Measurements from ENCODE around the gene VAV2.

VAV2 gene

GRCh38 chr9:133830711-133831110 lies 161.4 kb downstream of the VAV2 start:
- H3K4me3 ChIP-seq (ENCODE audit: low read depth, low read length) = no peak overlapping the region
- TF ChIP-seq, protein P1, sequence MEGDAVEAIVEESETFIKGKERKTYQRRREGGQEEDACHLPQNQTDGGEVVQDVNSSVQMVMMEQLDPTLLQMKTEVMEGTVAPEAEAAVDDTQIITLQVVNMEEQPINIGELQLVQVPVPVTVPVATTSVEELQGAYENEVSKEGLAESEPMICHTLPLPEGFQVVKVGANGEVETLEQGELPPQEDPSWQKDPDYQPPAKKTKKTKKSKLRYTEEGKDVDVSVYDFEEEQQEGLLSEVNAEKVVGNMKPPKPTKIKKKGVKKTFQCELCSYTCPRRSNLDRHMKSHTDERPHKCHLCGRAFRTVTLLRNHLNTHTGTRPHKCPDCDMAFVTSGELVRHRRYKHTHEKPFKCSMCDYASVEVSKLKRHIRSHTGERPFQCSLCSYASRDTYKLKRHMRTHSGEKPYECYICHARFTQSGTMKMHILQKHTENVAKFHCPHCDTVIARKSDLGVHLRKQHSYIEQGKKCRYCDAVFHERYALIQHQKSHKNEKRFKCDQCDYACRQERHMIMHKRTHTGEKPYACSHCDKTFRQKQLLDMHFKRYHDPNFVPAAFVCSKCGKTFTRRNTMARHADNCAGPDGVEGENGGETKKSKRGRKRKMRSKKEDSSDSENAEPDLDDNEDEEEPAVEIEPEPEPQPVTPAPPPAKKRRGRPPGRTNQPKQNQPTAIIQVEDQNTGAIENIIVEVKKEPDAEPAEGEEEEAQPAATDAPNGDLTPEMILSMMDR (IDR thresholded peaks at IDR 0.05; ENCODE audit: low read depth, low read length, missing control alignments) = no peak
- no peak for DNase-seq (ENCODE audit: low read depth)

DNA sequence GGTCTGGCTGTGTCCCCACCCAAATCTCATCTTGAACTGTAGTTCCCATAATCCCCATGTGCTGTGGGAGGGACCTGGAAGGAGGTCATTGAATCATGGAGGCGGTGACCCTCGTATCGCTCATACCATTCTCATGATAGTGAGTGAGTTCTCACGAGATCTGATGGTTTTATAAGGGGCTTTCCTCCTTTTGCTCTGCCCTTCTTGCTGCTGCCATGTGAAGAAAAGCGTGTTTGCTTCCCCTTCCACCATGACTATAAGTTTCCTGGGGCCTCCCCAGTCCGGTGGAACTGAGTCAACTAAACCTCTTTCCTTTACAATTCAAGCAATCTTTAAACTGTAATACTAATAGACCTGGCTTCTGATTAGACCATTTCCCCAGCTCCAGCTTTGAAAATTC lies 161.8 kb downstream of the VAV2 start:
- TF ChIP-seq, protein P1 (IDR thresholded peaks at IDR 0.05; ENCODE audit: low read depth, low read length, missing control alignments) = no peak
- DNase-seq (ENCODE audit: low read depth) = no peak
- H3K4me3 ChIP-seq (ENCODE audit: low read depth, low read length) = no peak overlapping the region

DNA sequence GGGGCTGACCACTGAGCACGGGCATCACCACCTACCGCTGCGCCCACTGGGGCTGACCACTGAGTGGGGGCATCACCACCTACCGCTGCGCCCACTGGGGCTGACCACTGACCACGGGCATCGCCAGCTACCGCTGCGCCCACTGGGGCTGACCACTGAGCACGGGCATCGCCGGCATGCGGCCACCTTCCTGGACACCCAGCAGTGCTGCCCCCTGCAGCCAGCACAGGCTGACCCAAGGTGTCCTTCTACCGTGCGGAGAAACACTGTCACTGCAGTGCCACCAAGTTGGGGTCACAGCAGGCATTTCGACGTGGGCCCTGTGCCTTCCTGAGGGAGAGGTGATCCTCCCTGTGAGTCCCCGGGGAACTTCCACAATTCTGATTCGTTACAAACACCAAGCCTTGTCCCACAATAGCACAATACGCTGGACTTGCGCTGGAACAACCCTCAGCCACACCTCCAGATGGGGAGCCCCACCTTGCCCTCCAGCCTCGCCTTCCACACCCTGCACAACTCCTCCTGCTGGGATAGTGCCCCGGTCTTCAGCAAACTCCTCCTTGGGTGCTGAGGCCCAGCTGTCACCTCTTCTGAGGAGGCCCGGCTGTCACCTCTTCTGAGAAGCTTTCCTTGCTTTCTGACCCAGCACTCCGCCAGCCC lies 163.7 kb downstream of the VAV2 start:
- TF ChIP-seq, protein P1 (IDR thresholded peaks at IDR 0.05; ENCODE audit: low read depth, low read length, missing control alignments) = no peak
- H3K4me3 ChIP-seq (ENCODE audit: low read depth, low read length) = no peak overlapping the region
- no peak for DNase-seq (ENCODE audit: low read depth)

DNA sequence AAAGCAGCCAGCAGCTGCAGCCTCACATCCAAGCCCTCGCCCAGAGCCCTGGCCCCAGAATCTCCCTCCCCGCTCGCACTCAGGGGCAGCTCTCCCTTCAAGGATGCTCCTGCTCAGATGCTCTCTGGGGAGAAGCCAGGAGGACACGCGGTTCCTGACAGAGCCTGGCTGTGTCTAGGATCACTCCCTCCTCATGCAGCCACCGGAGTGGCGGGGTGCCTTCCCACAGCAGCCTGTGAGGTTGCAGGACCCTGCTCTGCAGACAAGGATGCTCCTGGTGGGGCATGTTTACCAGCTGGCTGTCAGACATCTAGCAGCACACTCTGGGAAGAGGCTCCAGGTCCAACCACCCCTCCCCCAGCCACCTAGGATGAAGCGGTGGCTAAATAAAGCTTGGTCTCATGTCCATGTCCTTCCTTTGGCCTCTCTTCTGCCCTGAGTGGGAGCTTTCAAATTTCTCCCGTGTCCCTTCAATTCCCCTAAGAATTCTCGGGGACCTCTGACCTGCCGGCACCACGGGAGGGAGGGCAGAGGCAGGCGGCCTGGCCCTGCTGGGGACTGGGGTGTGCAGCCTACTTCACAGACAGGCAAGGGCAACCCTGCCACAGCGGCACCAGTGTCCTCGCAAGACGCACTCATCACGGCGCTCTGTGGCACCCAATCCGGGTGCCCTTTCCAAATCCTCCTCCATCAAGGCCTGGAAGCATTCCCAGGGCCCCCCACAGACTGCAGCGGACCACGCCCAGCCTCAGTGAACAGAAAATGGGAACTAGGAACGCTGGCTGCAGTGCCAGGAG lies 165.6 kb downstream of the VAV2 start:
- H3K4me3 ChIP-seq (ENCODE audit: low read depth, low read length) = no peak overlapping the region
- DNase-seq (ENCODE audit: low read depth) = no peak
- TF ChIP-seq, protein P1 (IDR thresholded peaks at IDR 0.05; ENCODE audit: low read depth, low read length, missing control alignments) = no peak

GRCh38 chr9:133825555-133826218 lies 166.4 kb downstream of the VAV2 start:
- H3K4me3 ChIP-seq (ENCODE audit: low read depth, low read length) = no peak overlapping the region
- DNase-seq (ENCODE audit: low read depth) = no peak
- TF ChIP-seq, protein P1 (IDR thresholded peaks at IDR 0.05; ENCODE audit: low read depth, low read length, missing control alignments) = no peak

DNA sequence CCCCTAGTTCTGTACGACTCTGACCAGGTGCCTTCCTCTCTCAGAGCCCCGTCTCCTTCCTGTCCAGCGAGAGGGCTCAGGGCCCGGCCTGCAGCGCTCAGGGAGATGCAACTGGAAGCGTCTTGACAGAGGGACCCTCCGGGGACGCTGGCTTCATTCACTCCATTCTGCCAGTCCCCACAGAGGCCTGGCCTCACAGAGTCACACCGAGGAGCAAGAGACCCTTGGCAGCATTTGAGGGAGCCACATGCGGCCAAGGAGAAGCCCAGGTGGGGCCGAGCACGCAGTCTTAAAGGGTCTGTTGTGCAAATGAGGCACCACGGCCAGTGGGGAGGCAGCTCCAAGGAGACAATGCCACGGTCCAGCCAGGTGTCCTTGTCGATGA lies 167.3 kb downstream of the VAV2 start:
- H3K4me3 ChIP-seq (ENCODE audit: low read depth, low read length) = no peak overlapping the region
- TF ChIP-seq, protein P1 (IDR thresholded peaks at IDR 0.05; ENCODE audit: low read depth, low read length, missing control alignments) = no peak
- DNase-seq (ENCODE audit: low read depth) = no peak
